A549 (cell line): ENCODE measurements around the gene ARHGAP32.

ENCODE experiments used
- EP300 ChIP-seq, 2 experiments: fragments of >200 bp; sonication (Bioruptor Twin); formaldehyde crosslinking; IDR thresholded peaks; 2 replicates in 1 of 2; 3 replicates in 1 of 2; pipeline ENCODE4 v1.6.1; 2016 to 2017
- KDM1A ChIP-seq: fragments of 200-600 bp; sonication (generic); IDR thresholded peaks from 2 replicates; pipeline ENCODE4 v1.6.1; 2016; ENCODE audit warnings: low read depth, mild to moderate bottlenecking
- MYC ChIP-seq: IDR thresholded peaks from 2 replicates; pipeline ENCODE4 v1.6.1; 2012; ENCODE audit warnings: mild to moderate bottlenecking, inconsistent platforms, low read length, improper control_type of control experiment, borderline replicate concordance
- POLR2A ChIP-seq: IDR thresholded peaks from 2 replicates; pipeline ENCODE4 v1.6.1; 2012; ENCODE audit warnings: mild to moderate bottlenecking, low read length

GRCh38 chr11:129063118-129063517, 129.0 kb downstream of the ARHGAP32 start:
- TF ChIP-seq MYC (no peak), KDM1A (no peak), POLR2A (no peak), EP300 (IDR thresholded peaks at IDR 0.05) (no peak)
